ENCODE results near the gene RAB11FIP2. TPM values are rescaled to one million over a fixed set of nuclear protein-coding genes. Genes with fewer than 3 reads are reported as not detected.

RAB11FIP2 gene
- total RNA-seq, 3 donors from 2014 or later (not counting 1 experiment from before 2014, with no cell fraction given), result 30.1 to 37.1 (median 32.1) TPM

GRCh38 chr10:117972168-117972837 is 74.4 kb downstream of the RAB11FIP2 start:
- Mint-ChIP-seq H3K4me1 (no peaks in the 10 kb centered on the region), H3K27ac (no peak overlapping the region), H3K4me3 (no peak overlapping the region), H3K9me3 (no peaks in the 10 kb centered on the region), H3K36me3 (no peaks in the 10 kb centered on the region), H3K27me3 (ENCODE audit: low read depth in 2 of 2) (peaks cover 0 to 28% of the 10 kb centered on the region in 2 donors)
- 82% methylated on average over 5 of the region's 5 CpGs for WGBS (ENCODE audit: insufficient coverage)
- Histone ChIP-seq H3K27me3 (ENCODE audit: control insufficient read depth, insufficient read depth, low read length) (peaks cover 2% of the 10 kb centered on the region), H3K27ac (ENCODE audit: low read length) (no peak overlapping the region), H3K36me3 (ENCODE audit: control insufficient read depth, insufficient read depth, low read length) (no peaks in the 10 kb centered on the region), H3K9me3 (ENCODE audit: control insufficient read depth, insufficient read depth, low read length) (no peaks in the 10 kb centered on the region), H3K4me3 (ENCODE audit: low read length) (no peak overlapping the region), H3K4me1 (ENCODE audit: control insufficient read depth, insufficient read depth, low read length) (no peaks in the 10 kb centered on the region)
- no peak for TF ChIP-seq CTCF (IDR thresholded peaks at IDR 0.05)
- ATAC-seq (no peak), DNase-seq (no peak)
- intact Hi-C loops (cut with micrococcal nuclease), result no loop called here

- WGBS (ENCODE audit: insufficient coverage), result 86% methylated on average over 2 of the region's 2 CpGs
- no peaks in the 10 kb centered on the region for H3K4me1 ChIP-seq (ENCODE audit: control insufficient read depth, insufficient read depth, low read length)
- H3K27me3 ChIP-seq (ENCODE audit: control insufficient read depth, insufficient read depth, low read length), result peaks cover 2% of the 10 kb centered on the region
- H3K36me3 ChIP-seq (ENCODE audit: control insufficient read depth, insufficient read depth, low read length), result no peaks in the 10 kb centered on the region
- no peak overlapping the region for H3K4me3 ChIP-seq (ENCODE audit: low read length)
- H3K9me3 ChIP-seq (ENCODE audit: control insufficient read depth, insufficient read depth, low read length), result no peaks in the 10 kb centered on the region
- Mint-ChIP-seq H3K4me1 (no peaks in the 10 kb centered on the region), H3K4me3 (no peak overlapping the region), H3K27me3 (ENCODE audit: low read depth in 2 of 2) (peaks cover 0 to 17% of the 10 kb centered on the region in 2 donors), H3K9me3 (no peaks in the 10 kb centered on the region), H3K27ac (no peak overlapping the region), H3K36me3 (no peaks in the 10 kb centered on the region)
- no peak for TF ChIP-seq CTCF (IDR thresholded peaks at IDR 0.05)
- intact Hi-C loops (cut with micrococcal nuclease), result no loop called here
- DNase-seq, result no peak
- no peak for ATAC-seq
- H3K27ac ChIP-seq (ENCODE audit: low read length), result no peak overlapping the region
These were observed 75.8 kb downstream of the RAB11FIP2 start for GRCh38 chr10:117970962-117971361.

- intact Hi-C loops (cut with micrococcal nuclease), result no loop called here
- DNase-seq (no peak), ATAC-seq (no peak)
- Histone ChIP-seq H3K27me3 (ENCODE audit: control insufficient read depth, insufficient read depth, low read length) (peaks cover 2% of the 10 kb centered on the region), H3K9me3 (ENCODE audit: control insufficient read depth, insufficient read depth, low read length) (no peaks in the 10 kb centered on the region), H3K4me1 (ENCODE audit: control insufficient read depth, insufficient read depth, low read length) (no peaks in the 10 kb centered on the region), H3K36me3 (ENCODE audit: control insufficient read depth, insufficient read depth, low read length) (no peaks in the 10 kb centered on the region), H3K27ac (ENCODE audit: low read length) (no peak overlapping the region), H3K4me3 (ENCODE audit: low read length) (no peak overlapping the region)
- WGBS (ENCODE audit: insufficient coverage), result 90% methylated on average over 1 of the region's 1 CpG
- Mint-ChIP-seq H3K27ac (no peak overlapping the region), H3K36me3 (no peaks in the 10 kb centered on the region), H3K4me1 (no peaks in the 10 kb centered on the region), H3K4me3 (no peak overlapping the region), H3K9me3 (no peaks in the 10 kb centered on the region), H3K27me3 (ENCODE audit: low read depth in 2 of 2) (peaks cover 0 to 16% of the 10 kb centered on the region in 2 donors)
- TF ChIP-seq CTCF (IDR thresholded peaks at IDR 0.05), result no peak
These were observed 77.1 kb downstream of the RAB11FIP2 start for GRCh38 chr10:117969592-117969991.
